Adrenal gland (tissue), 5 donors: ENCODE data around the gene CEP104.

Experiments used
- POLR2A ChIP-seq, 2 donors: fragments of 450-650 bp; IDR thresholded peaks; one replicate each; pipeline ENCODE4 v1.6.1; 2017; ENCODE audit warnings: antibody characterized with exemption in 2 of 2, mild to moderate bottlenecking in 2 of 2, moderate library complexity in 1 of 2
- TF ChIP-seq, protein P1 (sequence below), 6 experiments: fragments of 450-650 bp in 4 of 6; fragments of 200-600 bp in 2 of 6; sonication (generic) in 1 of 6; IDR thresholded peaks; 1 replicate in 5 of 6; 2 replicates in 1 of 6; pipeline versions ENCODE4 v1.5.1 to v1.8.0; 2016 to 2021; ENCODE audit warnings: antibody characterized with exemption in 6 of 6, mild to moderate bottlenecking in 2 of 6, moderate library complexity in 1 of 6
- donor health status: DM: no; HTN: no; CAD: no.

DNA sequence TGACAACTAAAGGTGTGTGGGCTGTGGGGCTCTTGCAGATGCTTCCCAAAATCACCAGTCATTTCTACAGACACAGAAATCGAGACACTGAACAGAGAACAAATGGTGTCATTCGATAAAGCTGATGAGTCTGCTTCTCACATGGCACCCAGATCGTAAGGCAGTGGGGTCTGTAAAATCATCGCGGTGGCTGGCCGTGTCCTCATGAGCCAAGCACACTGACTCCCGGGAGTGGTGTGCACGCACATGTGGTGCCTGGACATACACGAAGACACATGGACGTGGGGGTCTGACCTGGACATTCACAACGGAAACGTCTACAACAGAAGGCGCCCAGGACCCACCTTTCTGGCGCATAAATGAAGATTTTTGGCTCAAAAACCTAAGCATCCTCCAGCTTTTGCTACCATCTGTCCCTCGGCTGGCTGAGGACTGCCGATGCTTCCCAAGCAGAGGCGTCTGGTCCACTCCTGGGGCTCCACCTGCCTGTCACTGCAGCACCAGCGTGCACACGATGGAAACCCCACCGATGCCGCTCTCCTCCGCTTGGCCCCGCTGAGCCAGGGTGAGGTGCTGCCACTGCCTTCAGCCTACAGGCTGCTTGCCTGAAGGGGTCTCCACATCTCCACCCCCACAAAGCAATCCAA, 77.6 kb downstream of the CEP104 start:
- TF ChIP-seq, protein P1, sequence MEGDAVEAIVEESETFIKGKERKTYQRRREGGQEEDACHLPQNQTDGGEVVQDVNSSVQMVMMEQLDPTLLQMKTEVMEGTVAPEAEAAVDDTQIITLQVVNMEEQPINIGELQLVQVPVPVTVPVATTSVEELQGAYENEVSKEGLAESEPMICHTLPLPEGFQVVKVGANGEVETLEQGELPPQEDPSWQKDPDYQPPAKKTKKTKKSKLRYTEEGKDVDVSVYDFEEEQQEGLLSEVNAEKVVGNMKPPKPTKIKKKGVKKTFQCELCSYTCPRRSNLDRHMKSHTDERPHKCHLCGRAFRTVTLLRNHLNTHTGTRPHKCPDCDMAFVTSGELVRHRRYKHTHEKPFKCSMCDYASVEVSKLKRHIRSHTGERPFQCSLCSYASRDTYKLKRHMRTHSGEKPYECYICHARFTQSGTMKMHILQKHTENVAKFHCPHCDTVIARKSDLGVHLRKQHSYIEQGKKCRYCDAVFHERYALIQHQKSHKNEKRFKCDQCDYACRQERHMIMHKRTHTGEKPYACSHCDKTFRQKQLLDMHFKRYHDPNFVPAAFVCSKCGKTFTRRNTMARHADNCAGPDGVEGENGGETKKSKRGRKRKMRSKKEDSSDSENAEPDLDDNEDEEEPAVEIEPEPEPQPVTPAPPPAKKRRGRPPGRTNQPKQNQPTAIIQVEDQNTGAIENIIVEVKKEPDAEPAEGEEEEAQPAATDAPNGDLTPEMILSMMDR (IDR thresholded peaks at IDR 0.05), result no peak
- no peak for TF ChIP-seq POLR2A (IDR thresholded peaks at IDR 0.05)
